Activated CD4-positive, alpha-beta T cell treated with anti-CD3 and anti-CD28 coated beads, Interleukin-2, amount 50 U/mL, for 4 hours (primary cell): ENCODE results near the gene TSPAN4.

Source experiments
- DNase-seq, 2 experiments: peaks; one replicate each; pipeline ENCODE4 v3.0.0-alpha.2; 2020

The TSPAN4 gene, protein sequence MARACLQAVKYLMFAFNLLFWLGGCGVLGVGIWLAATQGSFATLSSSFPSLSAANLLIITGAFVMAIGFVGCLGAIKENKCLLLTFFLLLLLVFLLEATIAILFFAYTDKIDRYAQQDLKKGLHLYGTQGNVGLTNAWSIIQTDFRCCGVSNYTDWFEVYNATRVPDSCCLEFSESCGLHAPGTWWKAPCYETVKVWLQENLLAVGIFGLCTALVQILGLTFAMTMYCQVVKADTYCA

DNA sequence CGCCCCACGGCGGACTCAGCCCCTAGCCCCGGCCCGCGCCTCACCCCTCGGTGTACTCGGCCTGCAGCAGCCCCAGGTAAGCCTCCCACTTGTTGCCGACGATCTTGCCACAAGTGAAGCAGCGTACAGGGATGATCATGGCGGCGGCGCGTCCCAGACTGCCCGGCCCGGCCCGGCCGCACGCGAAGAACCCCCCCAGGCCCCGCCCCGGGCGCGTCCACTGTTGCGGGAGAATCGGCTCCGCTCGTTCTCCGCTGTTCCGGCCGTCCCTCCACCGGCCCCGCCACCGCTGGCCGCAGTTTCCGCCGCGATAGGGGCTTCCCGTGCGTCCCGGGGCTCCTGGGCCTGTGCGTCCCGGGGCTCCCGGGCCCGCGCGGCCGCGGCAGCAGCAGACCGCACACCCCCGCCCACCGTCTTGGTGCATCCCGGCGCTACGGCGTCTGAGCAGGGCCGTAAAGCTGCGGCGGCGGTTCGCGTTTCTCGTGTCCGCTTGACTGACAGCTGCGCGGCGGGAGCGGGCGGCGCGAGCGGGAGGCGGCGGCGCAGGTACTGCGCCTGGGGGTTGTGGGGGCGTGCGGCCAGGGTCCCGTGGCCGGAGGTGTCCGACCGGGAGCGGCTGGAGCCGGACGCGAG is at the start of gene TSPAN4, which contains the start of gene POLR2L:
TSS of gene TSPAN4 (plus strand) at position 483 of the 633 bp plus-strand sequence. CDS start 7,453 bp downstream, outside the sequence.
TSS of gene POLR2L (minus strand) at position 160 of the 633 bp plus-strand sequence. CDS start at position 139, 21 bp downstream.
- DNase-seq: peak; percentile 83 to 84

DNA sequence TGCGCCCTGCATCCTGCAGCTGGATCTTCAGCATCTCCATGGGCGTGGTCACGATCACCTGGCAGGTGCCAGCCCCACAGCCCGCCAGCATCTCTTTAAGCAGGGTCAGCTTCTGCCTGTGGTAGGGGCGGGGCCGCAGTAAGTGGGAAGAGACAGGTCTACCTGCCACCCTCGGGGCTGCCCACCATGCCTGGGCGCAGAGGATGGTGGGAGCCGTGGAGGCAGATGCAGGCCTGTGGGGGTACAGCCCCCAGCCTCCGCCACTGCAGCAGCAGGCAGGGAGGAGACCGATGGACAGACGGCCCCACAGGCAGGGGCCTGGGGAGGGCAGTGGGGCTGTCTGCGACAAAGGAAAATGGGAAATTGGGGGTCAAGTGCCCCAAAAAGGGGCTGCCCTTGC is 49.8 kb upstream of the TSPAN4 start:
- no peak for DNase-seq

DNA sequence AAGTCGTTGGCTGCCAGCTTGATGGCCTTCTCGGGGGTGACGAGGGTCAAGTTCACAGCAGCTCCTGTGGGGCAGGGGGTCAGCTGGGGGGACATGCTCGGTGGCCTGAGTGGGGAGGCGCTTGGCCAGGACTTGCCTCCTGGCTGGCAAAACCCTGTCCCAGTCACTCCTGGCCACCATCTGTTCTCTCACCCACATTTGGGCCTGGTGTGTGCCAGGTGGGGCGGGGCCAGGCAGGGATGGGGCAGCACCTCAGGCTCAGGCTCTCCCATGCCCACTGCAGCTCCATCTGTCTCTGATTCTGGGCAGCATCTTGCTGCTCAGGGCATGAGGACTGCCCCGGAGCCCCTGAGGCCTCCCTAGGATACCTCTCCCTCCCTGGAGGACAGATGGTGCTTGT is 49.1 kb upstream of the TSPAN4 start:
- no peak for DNase-seq

DNA sequence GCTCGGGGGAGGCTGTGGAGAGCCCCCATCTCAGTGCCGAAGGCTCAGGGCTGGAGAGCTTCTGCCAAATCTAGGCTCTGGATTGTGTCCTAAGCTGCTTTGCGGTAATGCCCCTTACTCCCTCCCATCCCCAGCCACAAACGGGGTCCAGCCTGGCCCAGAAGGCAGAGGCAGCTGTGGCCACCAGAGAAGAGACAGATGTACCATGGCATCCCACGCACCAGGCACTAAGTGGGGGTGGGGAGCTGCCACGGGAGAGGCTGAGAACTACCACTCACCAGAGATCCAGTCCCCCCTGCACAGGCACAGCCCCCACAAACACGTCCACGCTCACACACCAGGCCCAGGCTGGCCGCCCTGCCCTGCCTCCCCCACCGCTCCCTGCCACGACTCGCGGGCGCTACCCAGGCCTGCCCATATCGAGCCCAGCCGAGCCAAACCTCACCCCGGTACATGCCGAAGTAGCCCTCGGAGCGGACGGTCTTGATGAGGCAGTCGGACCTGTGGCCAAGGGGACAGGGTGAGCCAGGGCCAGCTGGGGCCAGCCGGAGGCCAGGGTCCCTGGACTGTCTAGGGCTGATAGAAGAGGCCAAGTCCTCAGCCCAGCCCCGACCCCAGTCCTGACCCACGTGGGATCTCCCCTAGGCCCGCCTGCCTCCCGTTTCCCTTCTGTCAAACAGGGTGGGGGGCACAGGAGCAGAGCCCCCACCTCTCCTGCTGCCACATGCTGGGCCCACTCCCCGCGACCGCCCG is 48.5 kb upstream of the TSPAN4 start:
- no peak for DNase-seq

DNA sequence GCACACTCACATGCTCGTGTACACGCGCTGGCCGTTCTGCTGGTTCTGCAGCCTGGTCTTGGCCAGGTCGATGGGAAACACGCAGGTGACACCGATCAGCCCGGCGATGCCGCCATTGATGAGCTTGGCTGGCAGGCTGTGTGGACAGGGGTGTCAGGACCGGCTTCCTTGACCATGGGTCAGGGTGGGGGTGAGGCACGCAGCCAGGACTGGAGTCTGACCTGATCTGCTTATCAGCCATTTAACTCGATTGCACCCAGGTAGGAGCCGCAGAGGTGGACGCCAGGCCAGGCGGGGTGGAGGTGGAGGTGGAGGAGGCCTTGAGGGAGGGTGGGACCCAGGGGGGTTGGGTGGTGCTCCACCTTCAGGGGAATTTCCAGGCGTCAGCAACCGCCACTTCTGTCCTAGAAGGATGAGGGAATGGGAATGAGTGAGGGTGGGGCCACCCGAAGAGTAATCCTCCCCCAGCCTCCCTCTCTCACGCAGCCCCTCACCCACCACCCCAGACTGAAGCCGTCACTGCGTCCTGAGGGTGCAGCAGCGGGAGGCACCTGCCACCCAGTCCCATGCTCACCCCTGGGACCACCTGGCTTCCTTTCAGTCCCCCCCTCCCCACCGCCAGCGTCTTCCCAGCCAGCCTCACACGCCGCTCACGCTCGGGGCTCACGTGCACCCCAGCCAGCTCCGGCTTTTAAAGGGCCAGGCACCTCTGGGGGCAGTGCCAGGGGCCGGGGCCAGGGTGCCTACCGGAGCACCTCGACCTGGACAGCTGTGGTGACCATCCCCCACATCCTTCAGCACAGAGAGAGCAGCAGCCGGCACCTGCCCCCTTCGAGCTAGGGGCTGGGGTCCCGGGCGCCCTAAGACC is 47.7 kb upstream of the TSPAN4 start:
- no peak for DNase-seq

DNA sequence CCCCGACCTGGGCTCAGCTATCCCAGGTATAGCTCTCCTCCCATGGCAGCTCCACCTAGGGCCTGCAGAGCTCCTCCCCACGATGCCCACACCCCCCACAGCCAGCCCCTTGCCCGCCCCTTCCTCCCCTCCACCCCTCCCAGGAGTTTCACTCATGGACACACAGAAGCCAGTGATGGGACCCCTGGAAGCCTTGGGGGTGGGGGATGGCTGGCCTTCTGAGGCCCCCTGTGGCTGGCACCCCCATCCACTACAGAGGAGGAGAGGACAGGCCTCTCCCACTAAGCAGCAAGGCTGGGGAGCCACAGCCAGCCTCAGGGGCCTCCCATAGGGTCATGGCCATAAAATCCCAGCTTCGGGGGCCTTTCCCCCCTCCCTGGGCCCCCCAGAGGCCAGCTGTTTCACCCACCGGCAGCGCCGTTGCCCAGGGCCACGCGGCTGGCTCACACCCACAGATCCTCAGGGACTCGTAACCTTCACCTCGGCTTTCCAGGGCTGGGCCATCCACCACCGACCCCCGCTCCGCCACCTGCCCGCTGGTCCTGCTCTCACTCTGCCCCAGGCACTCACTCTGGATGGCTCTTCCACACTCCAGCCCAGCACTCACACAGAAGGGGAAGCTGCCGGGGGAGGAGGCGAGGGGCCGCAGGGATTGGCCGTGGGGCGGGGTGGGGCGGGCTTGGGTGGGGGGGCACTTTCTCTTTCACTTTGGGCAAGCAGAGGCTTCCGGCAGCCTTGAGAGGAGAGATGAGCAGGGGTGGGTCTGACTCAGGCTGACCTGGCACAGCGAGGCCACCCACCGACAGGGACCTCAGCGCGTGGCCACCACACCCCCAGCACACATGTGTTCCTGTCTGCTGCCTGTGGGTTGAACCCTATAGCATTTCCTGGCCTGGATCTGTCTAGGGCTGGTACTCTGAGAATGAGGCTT is 46.8 kb upstream of the TSPAN4 start:
- peak; percentile 70 to 79 for DNase-seq

DNA sequence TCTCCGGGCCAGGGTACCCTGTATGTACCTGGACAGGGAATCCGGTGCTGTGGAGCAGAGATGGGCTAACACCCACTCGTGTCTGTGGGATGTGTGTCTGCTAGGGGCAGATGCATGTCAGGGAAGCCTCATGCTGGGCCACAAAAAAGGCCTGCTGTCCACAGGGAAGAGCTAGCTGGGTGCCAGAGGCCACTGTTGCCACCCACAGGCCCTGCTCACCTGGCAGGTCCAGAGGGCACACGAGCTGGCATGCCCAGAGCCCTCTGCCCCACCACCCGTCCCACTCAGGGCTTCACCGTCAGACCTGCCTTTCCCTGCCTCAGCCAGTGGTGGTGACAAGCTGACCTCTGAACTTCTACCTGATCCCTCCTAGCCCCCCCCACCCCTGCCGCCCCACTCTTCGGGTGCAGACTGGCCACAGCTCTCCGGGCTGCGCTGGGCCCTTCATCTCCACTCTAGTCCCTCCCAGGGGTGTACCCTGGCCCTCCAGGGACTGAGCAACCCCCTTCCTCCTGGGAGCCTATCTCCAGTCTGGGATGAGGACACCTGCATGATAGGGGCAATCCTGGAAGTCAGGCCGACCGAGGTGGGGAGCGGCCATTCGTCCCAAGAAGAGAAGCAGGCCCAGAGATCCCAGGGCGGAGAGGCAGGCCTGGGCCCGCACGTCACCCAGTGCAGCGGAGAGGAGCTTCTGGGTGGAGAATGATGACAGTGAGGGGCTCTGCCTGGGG is 45.9 kb upstream of the TSPAN4 start:
- no peak for DNase-seq

DNA sequence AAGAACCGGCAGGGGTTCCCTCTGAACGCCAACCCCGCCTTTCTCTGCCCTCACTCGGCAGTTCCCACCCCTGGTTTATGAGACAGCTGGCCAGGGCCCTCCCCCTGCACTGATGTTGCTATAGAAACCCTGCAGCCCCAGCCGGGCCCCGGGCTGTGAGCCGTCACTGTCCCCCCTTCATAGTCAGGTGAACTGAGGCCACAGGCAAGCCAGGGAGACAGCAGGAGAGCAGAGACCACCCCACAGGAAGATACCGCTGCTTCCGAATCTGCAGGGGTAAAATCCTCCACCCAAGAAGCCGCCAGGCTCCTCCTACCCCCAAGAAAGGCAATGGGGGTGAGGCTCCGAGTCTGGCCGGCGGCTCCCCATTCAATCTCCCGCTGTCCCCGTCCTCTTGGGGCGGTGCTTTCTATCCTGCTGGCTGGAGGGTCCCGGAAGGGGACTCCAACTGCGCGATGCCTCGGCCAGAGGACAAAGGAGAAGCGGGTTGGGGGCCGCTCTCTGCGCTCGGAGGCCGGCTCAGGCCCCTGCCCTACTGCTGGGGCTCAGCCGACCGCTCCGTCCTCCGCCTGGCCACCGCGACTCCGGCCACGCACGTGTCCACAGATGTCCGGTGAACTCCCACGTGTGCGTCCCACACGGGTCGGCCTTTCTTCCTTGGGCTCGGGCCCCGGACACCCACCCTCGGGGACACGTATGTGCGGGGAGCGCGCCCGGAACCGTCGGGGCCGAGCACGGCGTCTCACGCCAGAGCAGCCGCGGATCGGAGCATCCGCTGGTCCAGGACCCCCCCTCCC is 45.2 kb upstream of the TSPAN4 start:
- DNase-seq: peak; percentile 50 to 55

DNA sequence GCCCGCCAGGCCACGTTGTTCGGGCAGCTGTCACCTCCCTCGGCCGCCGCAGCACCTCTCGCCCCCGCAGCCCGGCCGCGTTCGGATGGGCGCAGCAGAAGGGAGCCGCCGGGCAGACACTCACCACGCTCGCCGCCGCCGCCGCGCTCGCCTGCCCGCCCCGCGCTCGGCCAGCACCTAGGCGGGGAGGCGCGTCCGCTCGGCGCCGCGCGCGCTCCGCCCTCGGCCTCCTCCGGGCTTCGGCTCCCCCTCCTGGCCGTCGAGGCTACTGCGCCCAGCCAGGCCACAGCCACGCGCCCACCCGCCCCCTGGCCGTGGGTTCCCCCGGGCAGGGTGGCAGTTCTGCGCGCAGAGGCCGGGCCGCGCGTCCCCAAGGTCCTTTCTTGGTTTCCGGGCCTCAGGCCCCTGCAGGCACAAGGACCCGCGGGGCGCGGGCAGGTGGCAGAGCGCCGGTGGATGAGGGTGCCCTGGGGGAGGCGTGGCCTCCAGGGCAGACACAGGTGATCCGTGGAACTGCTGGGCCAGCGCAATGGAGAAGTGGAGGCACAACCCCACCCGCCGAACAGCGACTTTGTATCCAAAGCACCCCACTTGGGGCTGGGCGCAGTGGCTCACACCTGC is 44.4 kb upstream of the TSPAN4 start, which contains the start of gene SLC25A22:
TSS of gene SLC25A22 (minus strand) at position 189 of the 621 bp plus-strand sequence. CDS start 3,275 bp downstream, outside the sequence.
- DNase-seq: peak; percentile 75 to 79

DNA sequence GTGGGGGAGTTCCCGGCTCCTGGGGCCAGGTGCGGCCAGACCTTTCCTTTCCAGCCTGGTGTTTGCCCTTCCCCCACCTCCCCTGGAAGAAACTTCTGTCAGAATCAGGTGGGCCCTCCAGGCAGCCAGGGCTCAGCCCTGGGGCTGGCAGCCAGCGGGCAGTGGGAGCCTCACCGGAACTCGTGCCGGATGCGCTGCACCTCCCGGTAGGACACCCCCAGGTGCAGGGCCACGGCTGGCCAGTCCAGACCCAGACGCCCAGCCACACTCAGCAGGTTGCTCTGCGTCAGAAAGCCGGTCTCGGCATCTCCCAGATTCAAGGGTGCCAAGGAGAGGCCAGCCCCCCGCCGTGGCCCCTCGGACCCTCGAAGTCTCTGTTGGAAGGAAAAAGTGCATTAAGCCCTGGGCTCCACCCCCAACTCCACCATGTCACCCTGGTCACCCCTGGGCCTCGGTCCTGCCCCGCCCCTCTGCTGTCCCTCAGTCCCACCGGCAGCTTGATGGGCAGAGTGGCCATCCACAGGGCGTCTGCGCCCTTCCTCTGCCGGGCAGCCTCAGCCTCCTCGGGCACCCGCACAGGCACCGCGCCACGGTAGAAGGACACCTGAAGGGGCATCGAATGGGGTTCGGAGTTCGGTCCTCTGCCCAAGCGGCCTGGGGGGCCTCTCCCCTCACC is 42.9 kb upstream of the TSPAN4 start:
- no peak for DNase-seq

DNA sequence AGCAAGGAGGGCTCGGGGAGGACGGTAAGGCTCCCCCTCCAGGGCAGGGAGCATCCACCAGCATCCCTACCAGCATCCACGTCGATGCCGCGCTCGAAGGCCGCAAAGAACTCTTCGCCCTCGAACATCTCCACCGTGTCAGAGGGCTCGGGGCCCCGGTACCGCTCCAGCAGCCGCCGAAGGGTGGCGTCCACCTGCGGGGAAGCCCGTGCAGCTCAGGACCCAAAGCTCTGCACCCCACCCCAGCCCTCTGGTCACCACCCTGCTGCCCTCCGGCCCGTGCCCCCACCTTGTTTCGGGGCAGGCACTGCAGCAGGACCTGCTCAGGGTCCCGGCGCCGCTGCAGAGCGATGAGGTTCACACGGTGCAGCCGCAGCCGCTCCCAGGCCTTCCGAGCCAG is 42.2 kb upstream of the TSPAN4 start:
- no peak for DNase-seq

DNA sequence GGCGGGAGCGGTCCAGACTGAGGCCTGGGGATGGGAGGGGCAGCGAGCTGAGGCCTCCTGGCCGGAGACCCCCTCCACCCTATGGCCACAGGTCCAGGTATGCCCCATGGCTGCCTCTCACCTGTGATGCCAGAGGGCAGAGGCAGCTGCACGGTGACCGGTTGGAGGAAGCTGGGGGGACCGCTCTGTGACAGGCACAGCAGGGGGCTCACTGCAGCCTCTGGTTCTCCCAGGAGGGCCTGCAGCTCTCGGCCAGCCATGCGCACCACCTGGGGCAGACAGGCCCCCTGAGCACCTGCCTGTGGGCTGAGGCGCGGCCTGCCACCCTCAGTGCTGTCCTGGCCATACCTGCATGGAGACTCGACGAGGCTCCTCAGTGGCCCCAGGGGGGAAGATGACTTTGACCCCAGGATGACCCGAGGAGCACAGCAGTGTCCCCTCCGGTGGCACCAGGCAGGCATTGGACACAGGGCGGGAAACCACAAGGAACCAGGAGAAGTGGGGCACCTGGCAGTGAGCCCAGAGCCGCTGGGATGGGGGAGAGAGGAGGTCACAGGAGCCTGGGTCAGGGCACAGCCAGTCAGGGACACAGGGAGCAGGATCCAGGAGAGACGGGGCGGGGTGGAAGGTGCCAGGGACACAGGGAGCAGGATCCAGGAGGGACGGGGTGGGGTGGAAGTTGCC is 41.4 kb upstream of the TSPAN4 start:
- no peak for DNase-seq

DNA sequence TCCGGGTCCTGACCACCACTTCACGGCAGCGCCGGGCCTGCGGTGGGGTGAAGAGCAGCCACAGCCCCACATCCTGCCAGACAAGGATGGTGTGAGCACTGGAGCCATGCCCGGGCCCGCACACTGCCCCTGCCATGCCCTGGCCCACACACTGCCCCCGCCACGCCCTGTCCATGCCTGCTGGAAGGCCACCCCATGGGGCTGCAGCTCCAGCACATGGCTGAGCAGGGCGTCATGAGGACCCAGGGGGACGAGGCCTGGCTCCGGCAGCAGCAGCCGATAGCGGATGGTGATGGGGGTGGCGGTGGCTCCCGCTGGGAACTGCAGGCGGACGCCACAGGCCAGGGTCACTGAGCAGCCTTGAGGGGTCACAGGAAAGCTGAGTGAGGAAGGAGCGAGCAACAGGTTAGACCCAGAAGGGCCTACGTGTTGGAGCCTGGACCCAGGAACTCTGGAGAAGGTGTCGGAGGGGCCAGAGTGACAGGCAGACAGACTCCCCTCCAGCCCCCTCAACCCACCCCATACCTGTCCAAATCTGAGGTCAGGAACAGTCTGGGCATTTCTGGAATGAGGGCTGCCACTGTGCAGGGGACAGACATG is 40.5 kb upstream of the TSPAN4 start:
- no peak for DNase-seq

DNA sequence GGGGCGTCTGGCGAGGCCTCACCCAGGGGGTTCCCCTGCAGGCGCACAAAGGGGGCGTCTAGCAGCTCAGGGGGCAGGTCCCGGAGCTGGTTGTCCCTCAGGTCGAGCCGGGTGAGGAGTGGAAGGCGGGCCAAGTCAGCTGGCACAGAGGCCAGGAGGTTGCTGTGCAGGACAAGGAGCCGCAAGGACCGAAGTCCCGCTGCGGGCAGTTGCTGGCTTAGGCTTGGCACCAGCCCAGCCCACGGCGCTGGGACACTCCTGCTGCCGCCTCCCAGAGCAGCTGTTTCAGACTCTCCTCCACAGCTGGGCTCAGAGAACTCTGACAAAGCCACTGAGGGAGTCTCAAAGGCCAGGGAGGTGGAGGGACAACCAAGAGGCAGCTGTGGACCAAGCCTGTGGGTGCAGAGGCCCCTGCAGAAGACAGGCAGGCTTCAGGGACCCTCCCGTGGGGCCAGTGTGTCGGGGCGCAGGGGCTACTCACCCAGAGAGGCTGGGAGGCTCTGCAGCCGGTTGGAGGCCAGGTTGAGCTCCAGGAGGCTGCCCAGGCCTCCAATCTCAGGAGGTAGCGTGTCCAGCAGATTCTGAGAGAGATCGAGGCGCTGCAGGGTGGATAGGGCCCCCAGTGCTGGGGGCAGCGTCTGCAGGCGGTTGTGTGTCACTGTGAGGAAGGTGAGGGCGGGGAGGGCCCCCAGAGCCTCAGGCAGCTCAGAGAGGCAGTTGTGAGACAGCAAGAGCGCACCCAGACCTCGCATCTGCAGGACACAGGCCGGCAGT is 39.8 kb upstream of the TSPAN4 start:
- DNase-seq: no peak

DNA sequence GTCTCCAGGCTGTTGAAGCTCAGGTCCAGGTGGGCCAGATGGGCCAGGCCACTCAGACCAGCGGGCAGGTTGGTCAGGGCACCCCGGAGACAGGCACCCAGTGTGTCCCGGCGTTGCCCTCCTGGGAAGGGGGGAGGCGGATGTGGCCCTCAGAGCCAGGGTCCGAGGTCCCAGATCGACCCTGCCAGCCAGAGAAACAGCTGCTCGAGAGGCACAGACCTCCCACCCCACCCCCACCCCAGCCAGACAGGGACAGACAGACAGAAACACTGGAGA is 39.2 kb upstream of the TSPAN4 start:
- DNase-seq: no peak

DNA sequence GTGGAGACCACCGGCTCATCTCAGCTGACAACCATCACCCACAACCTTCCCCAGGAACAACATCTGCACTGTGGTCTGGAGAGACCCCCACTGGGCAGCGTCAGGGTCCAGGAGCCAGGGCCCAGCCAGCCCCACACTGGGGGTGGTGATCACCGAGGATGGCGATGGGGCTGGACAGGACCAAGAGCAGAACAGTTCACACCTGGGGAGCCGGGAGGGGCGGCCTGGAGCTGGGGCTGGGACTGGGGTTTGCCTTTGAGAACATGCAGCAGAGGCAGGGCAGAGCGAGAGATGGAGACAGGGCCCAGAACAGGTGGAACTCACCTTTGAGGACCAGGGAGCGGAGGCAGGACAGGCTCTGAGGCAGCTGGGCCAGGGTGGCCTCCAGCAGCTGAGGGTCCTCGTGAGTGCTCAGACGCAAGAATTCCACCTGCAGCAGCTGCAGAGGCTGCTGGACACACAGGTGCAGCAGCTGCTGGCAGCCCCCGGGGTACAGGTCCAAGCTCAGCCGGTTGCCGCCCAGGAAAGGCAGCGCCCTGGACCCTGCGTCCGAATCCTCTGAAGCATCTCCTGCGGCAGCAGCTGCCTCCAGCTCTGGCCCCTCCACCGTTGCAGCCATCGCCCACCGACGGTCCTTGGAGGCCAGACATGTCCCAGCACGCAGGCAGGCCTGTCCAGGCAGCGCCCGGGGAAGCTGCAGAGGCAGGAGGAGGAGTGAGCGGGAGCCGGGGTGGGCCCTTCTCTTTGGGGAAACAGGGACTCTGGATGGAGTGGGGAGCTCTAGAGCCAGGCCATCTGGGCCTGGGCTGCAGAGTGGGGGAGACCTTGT is 38.7 kb upstream of the TSPAN4 start:
- DNase-seq: no peak
